Fibroblast of skin of back (primary cell): Measurements from ENCODE around the gene FURIN.
"Not testable (repeated sequence)": the region's sequence is repeated elsewhere in the genome, so short reads cannot be mapped to it uniquely, and the experiment has no call there.

Experiments used
- DNase-seq: peaks from one replicate; pipeline ENCODE4 v3.0.0-alpha.2; 2013

The FURIN gene

GRCh38 chr15:90844696-90845095, 23.7 kb upstream of the FURIN start:
- DNase-seq, result no peak

GRCh38 chr15:90845201-90845949, 23.0 kb upstream of the FURIN start:
- DNase-seq, result peak; percentile 86

DNA sequence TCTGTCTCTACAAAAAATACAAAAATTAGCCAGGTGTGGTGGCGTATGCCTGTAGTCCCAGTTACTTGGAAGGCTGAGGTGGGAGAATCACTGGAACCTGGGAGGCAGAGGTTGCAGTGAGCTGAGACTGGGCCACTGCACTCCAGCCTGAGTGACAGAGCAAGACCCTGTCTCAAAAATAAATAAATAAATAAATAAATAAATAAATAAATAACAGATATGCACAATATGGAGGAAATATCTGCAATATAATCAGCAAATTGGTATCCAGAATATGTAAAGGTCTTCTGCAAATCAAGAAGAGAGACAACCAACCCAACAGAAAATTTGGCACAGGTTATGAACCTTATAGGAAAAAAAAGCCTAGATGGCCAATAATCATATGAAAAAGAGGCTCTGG, 19.0 kb upstream of the FURIN start:
- not testable (repeated sequence) for DNase-seq

GRCh38 chr15:90851114-90851513, 17.3 kb upstream of the FURIN start:
- no peak for DNase-seq

GRCh38 chr15:90851940-90852339, 16.4 kb upstream of the FURIN start:
- no peak for DNase-seq

- no peak for DNase-seq
These were observed 13.2 kb upstream of the FURIN start for GRCh38 chr15:90855139-90855538.

DNA sequence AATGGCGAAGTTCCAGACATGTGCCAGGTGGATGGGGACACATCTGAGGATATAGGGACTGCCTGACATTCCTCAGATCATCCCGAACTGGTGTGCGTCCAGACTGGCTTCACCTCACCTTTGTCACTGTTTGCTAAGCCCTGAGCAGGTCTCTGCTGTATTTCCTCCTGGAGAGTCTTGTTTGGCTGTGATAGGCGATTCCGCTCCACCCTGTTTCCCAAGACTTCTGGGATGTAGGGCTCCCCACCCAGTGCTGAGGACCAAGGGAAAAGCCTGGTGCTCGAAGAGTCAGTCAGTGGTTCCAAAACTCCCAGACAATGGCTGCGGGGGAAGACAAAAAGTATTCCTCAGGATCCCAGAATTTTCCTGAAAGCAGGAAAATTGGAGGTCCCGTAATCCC, 11.1 kb upstream of the FURIN start:
- no peak for DNase-seq

- DNase-seq, result no peak
These were observed 10.4 kb upstream of the FURIN start for GRCh38 chr15:90857883-90858443.

GRCh38 chr15:90859234-90860131, 8.9 kb upstream of the FURIN start:
- DNase-seq, result no peak

DNA sequence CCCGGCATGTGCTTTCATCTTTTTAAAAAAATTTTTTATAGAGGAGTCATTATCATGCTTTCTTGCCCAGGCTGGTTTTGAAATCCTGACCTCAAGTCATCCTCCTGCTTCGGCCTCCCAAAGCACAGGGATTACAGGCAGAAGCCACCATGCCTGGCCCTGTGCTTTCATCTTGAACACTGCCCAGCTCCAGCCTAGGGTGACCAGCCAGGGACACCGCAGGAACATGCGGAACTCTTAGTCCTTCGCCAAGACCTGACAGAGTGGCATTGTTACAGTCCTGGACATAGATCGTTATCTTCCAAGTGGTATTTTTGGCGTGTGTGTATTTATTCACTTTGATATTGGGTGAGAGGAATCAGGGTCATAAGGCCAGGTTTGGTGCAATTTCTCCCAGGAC, 7.9 kb upstream of the FURIN start:
- no peak for DNase-seq

DNA sequence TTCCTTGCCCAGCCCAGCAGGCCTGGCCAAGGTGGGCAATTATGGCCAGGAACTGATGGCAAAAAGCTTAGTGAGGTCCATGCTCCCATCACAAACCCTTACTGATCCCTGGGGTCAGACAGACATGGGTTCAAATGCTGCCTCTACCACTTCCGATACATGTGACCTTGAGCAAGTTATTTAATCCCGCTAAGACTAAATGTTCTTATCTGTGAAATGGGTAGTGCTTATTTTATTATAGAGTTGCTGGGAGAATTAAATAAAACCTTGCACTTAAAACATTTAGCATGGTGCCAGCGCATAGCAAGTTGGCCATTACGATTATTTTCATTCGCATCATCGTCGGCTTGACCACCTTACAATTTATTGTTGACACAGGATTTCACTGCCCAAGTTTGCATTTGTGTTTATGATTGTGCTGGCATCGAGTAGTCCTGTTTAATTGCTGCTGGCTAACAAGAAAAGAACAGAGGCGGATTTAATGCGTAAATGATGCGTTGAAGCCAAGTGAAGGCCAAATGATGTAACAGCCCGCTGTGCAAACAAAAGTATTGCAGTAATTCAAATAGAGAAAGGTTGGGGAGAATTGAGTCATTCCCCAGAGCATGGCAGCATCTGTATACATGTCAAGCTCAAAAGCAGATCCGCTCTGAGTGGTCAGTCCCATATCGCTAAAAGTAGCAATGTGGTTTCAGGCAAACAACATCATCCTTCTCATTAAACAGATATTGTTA, 7.3 kb upstream of the FURIN start:
- DNase-seq, result no peak

DNA sequence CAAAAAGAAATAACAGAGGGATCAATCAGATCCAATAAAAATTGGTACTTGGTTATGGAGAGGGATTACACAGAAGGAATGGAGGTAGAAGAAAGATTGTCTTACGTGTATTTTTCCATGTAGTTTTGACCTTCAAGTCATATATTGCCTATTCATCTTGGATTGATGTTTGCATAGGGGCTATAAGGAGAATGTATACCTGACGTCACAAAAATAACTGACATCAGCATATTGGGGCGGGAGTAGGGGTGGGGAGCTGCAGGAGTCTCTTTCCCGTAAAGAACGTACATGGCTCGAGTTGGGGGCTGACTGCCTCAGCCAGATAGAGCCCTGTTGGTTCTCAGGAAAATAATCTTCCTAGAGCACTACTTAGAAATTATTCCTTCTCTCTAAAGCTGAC, 5.9 kb upstream of the FURIN start:
- no peak for DNase-seq

- DNase-seq, result no peak
These were observed 5.2 kb upstream of the FURIN start for GRCh38 chr15:90862964-90863778.

DNA sequence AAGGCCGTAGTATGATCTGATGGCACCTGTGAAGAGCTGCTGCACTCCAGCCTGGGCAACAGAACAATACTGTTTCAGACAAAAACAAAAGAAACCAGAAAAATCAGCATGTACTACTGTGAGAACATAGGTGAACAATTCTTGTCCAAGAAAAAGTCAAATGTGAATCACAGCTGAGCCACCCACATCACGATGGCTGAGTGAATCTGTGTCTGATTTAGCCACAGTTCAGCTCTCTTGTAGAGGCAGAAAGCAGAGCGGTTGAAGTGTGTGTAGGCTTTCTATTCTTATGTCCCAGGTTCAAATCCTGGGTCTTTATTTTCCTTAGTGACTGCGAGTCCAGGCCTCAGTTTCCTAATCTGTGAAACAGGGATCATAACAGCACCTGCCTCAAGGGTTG, 4.4 kb upstream of the FURIN start:
- DNase-seq, result no peak

DNA sequence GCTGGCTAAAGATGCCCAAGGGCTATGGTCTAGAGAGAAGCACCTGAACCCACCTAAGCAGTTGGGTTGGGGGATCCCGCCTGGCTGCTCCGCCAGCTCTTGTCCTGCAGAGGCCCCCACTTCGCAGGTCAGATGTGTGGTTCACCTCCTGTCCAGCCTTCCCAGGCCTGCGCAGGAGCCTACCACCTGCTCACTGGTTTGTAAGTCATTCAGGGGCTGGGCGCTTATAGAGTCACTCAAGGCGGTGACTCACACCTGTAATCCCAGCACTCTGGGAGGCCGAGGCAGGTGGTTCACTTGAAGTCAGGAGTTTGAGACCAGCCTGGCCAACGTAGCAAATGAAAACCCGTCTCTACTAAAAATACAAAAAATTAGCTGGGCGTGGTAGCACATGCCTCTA, 3.9 kb upstream of the FURIN start:
- no peak for DNase-seq

- no peak for DNase-seq
These were observed 2.7 kb upstream of the FURIN start for GRCh38 chr15:90865702-90866101.

GRCh38 chr15:90866161-90866715, 2.1 kb upstream of the FURIN start:
- no peak for DNase-seq

- no peak for DNase-seq
These were observed 1.6 kb upstream of the FURIN start for GRCh38 chr15:90866800-90867199.

GRCh38 chr15:90869140-90869541, 753 bp downstream of the FURIN start:
- DNase-seq, result no peak

DNA sequence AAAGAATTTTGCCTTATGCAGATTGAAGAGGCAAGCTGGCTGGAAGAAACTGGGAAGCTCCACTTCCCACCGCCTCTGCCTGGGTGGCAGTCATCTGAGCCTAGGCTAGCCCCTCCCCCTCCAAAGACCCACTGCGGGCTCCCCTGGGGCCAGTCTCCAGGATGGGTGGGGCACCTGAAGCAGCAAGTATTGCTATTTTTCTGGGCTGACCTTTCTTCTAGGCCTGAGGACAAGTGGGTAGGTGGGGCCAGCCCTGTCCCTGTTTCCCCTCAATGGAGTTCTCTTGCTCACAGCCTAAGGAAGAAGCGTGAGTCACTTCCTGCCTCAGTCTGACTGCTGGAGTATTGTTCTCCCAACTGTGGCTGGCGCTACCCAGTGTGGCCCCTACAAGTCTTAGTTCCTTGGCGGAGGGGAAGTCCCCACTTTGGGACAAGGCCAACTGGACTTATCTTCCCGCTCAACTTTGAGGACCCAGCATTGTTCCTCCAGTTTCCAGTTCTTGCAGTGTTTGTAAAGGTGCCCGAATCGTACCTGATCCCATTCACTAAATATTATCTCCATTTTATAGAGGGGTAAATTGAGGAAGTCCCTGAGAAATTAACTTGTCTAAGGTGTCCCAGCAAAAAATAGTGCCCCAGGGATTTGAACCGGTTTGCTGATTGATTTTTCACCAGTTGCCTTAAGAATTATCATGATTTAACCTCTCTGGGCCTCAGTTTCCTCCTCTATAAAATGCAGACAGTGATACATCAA, 1.4 kb downstream of the FURIN start:
- peak; percentile 93 for DNase-seq
